H9 (cell line): ENCODE results near the gene TAOK2. TPM values are rescaled to one million over a fixed set of nuclear protein-coding genes. Genes with fewer than 3 reads are reported as not detected.

Source experiments
- DNase-seq: peaks from one replicate; pipeline ENCODE4 v3.0.0-alpha.2; 2017
- H2AFZ ChIP-seq: one replicate; pipeline ENCODE4 v1.6.1; 2013; ENCODE audit warnings: mild to moderate bottlenecking, low read length, control low read depth, moderate library complexity
- H2AK5ac ChIP-seq: 2 replicates; pipeline ENCODE4 v1.6.1; 2013; ENCODE audit warnings: low read length, control low read depth, mixed read lengths; ENCODE audit not compliant: insufficient read length
- H2BK120ac ChIP-seq: one replicate; pipeline ENCODE4 v1.6.1; 2013; ENCODE audit warnings: low read depth, mild to moderate bottlenecking, low read length, control low read depth, inconsistent platforms; ENCODE audit not compliant: poor library complexity, severe bottlenecking
- H2BK12ac ChIP-seq: 2 replicates; pipeline ENCODE4 v1.6.1; 2013; ENCODE audit warnings: low read length, control low read depth, mixed read lengths, low read depth; ENCODE audit not compliant: insufficient read length
- H2BK15ac ChIP-seq: 2 replicates; pipeline ENCODE4 v1.6.1; 2013; ENCODE audit warnings: low read depth, low read length, control low read depth
- H2BK20ac ChIP-seq: one replicate; pipeline ENCODE4 v1.6.1; 2013; ENCODE audit warnings: low read depth, mild to moderate bottlenecking, low read length, control low read depth, inconsistent platforms; ENCODE audit not compliant: poor library complexity, severe bottlenecking
- H2BK5ac ChIP-seq: 2 replicates; pipeline ENCODE4 v1.6.1; 2013; ENCODE audit warnings: low read length, control low read depth, mixed read lengths; ENCODE audit not compliant: insufficient read length
- H3K14ac ChIP-seq: 2 replicates; pipeline ENCODE4 v1.6.1; 2013; ENCODE audit warnings: low read length, control low read depth; ENCODE audit not compliant: insufficient read depth
- H3K18ac ChIP-seq: 2 replicates; pipeline ENCODE4 v1.6.1; 2013; ENCODE audit warnings: low read depth, mild to moderate bottlenecking, mixed read lengths, low read length, control low read depth; ENCODE audit not compliant: insufficient read length
- H3K23ac ChIP-seq: 2 replicates; pipeline ENCODE4 v1.6.1; 2013; ENCODE audit warnings: low read length, control low read depth, mixed read lengths, low read depth; ENCODE audit not compliant: insufficient read length
- H3K23me2 ChIP-seq: 2 replicates; pipeline ENCODE4 v1.6.1; 2013; ENCODE audit warnings: low read depth, mild to moderate bottlenecking, mixed read lengths, low read length, control low read depth; ENCODE audit not compliant: insufficient read length, poor library complexity, severe bottlenecking
- H3K27ac ChIP-seq: 2 replicates; pipeline ENCODE4 v1.5.1; 2013; ENCODE audit warnings: low read length, control low read depth, mixed read lengths, low read depth; ENCODE audit not compliant: insufficient read length
- H3K27me3 ChIP-seq: 2 replicates; pipeline ENCODE4 v1.6.1; 2013; ENCODE audit warnings: low read length, control low read depth, inconsistent platforms; ENCODE audit not compliant: insufficient read depth
- H3K4ac ChIP-seq: 2 replicates; pipeline ENCODE4 v1.6.1; 2013; ENCODE audit warnings: low read depth, mild to moderate bottlenecking, control low read depth, inconsistent platforms, low read length, moderate library complexity
- H3K4me1 ChIP-seq: 2 replicates; pipeline ENCODE4 v1.6.1; 2013; ENCODE audit warnings: low read length, control low read depth, inconsistent platforms; ENCODE audit not compliant: insufficient read depth
- H3K4me2 ChIP-seq: 2 replicates; pipeline ENCODE4 v1.6.1; 2013; ENCODE audit warnings: low read length, control low read depth, mixed read lengths; ENCODE audit not compliant: insufficient read length, insufficient read depth
- H3K56ac ChIP-seq: 2 replicates; pipeline ENCODE4 v1.6.1; 2013; ENCODE audit warnings: low read depth, mild to moderate bottlenecking, mixed read lengths, low read length, control low read depth; ENCODE audit not compliant: insufficient read length
- H3K79me1 ChIP-seq: 2 replicates; pipeline ENCODE4 v1.6.1; 2013; ENCODE audit warnings: low read depth, mild to moderate bottlenecking, moderate library complexity, low read length, control low read depth, inconsistent platforms; ENCODE audit not compliant: insufficient read depth, poor library complexity, severe bottlenecking
- H3K79me2 ChIP-seq: 2 replicates; pipeline ENCODE4 v1.6.1; 2013; ENCODE audit warnings: low read length, control low read depth, inconsistent platforms; ENCODE audit not compliant: insufficient read depth
- H3K9ac ChIP-seq: 2 replicates; pipeline ENCODE4 v1.6.1; 2013; ENCODE audit warnings: low read length, control low read depth, mixed read lengths; ENCODE audit not compliant: insufficient read length; ENCODE audit errors: extremely low read depth
- H3K9me3 ChIP-seq: one replicate; pipeline ENCODE4 v1.6.1; 2013; ENCODE audit warnings: low read depth, low read length, inconsistent platforms; ENCODE audit not compliant: control insufficient read depth
- H3T11ph ChIP-seq: one replicate; pipeline ENCODE4 v1.6.1; 2013; ENCODE audit warnings: mild to moderate bottlenecking, low read length, control low read depth, inconsistent platforms
- H4K20me1 ChIP-seq: one replicate; pipeline ENCODE4 v1.6.1; 2013; ENCODE audit not compliant: control insufficient read depth, insufficient read length, insufficient read depth
- H4K5ac ChIP-seq: 2 replicates; pipeline ENCODE4 v1.6.1; 2013; ENCODE audit warnings: low read depth, mild to moderate bottlenecking, mixed read lengths, low read length, control low read depth; ENCODE audit not compliant: insufficient read length
- H4K8ac ChIP-seq: replicated peaks from 2 replicates; pipeline ENCODE4 v1.6.1; 2013; ENCODE audit warnings: low read length, control low read depth, mixed read lengths, low read depth; ENCODE audit not compliant: insufficient read length
- H4K91ac ChIP-seq: 2 replicates; pipeline ENCODE4 v1.6.1; 2013; ENCODE audit warnings: low read depth, mild to moderate bottlenecking, moderate library complexity, mixed read lengths, low read length, control low read depth; ENCODE audit not compliant: insufficient read length
- H3K27ac Mint-ChIP-seq, 3 experiments: 2 replicates in 2 of 3; 3 replicates in 1 of 3; pipeline ENCODE4 v1.8.0; 2020 to 2021; ENCODE audit warnings: mixed read lengths in 3 of 3, mild to moderate bottlenecking in 1 of 3, moderate library complexity in 1 of 3
- H3K27me3 Mint-ChIP-seq: 2 replicates; pipeline ENCODE4 v1.8.0; 2021; ENCODE audit warnings: low read depth, mild to moderate bottlenecking, moderate library complexity, mixed read lengths
- H3K36me3 Mint-ChIP-seq, 3 experiments: 2 replicates in 2 of 3; 3 replicates in 1 of 3; pipeline ENCODE4 v1.8.0; 2020 to 2021; ENCODE audit warnings: low read depth in 3 of 3, mixed read lengths in 3 of 3; ENCODE audit not compliant: insufficient read depth in 1 of 3
- H3K4me1 Mint-ChIP-seq, 2 experiments: 2 replicates each; pipeline ENCODE4 v1.8.0; 2020; ENCODE audit warnings: mixed read lengths in 2 of 2
- H3K4me3 Mint-ChIP-seq, 2 experiments: 2 replicates in 1 of 2; 3 replicates in 1 of 2; pipeline ENCODE4 v1.8.0; 2020 to 2021; ENCODE audit warnings: mild to moderate bottlenecking in 2 of 2, mixed read lengths in 2 of 2, moderate library complexity in 1 of 2
- H3K9me3 Mint-ChIP-seq, 2 experiments: 2 replicates in 1 of 2; 3 replicates in 1 of 2; pipeline ENCODE4 v1.8.0; 2020; ENCODE audit warnings: mild to moderate bottlenecking in 2 of 2, mixed read lengths in 2 of 2, moderate library complexity in 1 of 2
- WGBS: extraction: QIAGEN DNeasy Blood & Tissue Kit; methylation state at CpG from one replicate; pipeline ENCODE4 v1.1.7; 2013; ENCODE audit warnings: missing lambda C conversion rate, low lambda C conversion rate, mixed read lengths; ENCODE audit not compliant: insufficient read length; ENCODE audit errors: extremely low coverage; 5-methylcytosine and 5-hydroxymethylcytosine counted together
- total RNA-seq: library from RNA; stranded (reverse); gene quantifications from 2 replicates; pipeline ENCODE4 v1.2.1, GENCODE V29; 2021
- TF ChIP-seq, protein P1 (sequence below): fragments of 200-600 bp; sonication (generic); conservative IDR thresholded peaks from 3 replicates; pipeline ENCODE4 v1.8.0; 2021; ENCODE audit warnings: antibody characterized with exemption, mild to moderate bottlenecking

Gene TAOK2
- total RNA-seq, 1 experiment from 2014 or later = 43.9 TPM

DNA sequence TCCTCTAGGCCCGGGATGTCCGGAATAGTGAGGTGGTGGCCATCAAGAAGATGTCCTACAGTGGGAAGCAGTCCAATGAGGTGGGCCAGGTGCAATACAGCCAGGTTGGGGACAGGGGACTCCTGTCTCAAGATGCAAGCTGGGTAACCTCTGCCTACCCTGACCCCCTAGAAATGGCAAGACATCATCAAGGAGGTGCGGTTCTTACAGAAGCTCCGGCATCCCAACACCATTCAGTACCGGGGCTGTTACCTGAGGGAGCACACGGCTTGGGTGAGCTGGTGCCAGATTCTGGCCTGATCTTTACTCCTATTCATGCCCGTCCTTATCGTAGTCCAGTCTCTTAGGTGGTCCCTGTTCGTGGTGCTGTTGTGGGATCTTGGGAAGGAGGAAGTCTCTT, 4.4 kb downstream of the TAOK2 start:
- Histone ChIP-seq H3K9ac (no peak overlapping the region), H3K27me3 (no peaks in the 10 kb centered on the region), H4K5ac (no peak overlapping the region), H3K4me1 (peaks cover 3% of the 10 kb centered on the region; the same call in 1 of the 2 replicates), H3K4ac (no peak overlapping the region), H4K20me1 (no peaks in the 10 kb centered on the region), H2BK20ac (no peak overlapping the region), H3K79me1 (peaks cover 7% of the 10 kb centered on the region), H3K79me2 (peaks cover 5% of the 10 kb centered on the region; the same call in 1 of the 2 replicates), H3K9me3 (no peaks in the 10 kb centered on the region), H4K91ac (no peak overlapping the region), H2BK120ac (no peak overlapping the region), H2BK15ac (no peak overlapping the region), H3K56ac (no peak overlapping the region), H3T11ph (no peak overlapping the region), H2BK12ac (no peak overlapping the region), H3K14ac (no peak overlapping the region), H3K23me2 (peaks cover 14% of the 10 kb centered on the region), H2BK5ac (no peak overlapping the region), H2AK5ac (no peak overlapping the region), H3K18ac (no peak overlapping the region), H3K27ac (no peak overlapping the region), H4K8ac (no peak overlapping the region), H3K4me2 (no peak overlapping the region), H3K23ac (no peak overlapping the region), H2AFZ (no peak overlapping the region)
- TF ChIP-seq, protein P1, sequence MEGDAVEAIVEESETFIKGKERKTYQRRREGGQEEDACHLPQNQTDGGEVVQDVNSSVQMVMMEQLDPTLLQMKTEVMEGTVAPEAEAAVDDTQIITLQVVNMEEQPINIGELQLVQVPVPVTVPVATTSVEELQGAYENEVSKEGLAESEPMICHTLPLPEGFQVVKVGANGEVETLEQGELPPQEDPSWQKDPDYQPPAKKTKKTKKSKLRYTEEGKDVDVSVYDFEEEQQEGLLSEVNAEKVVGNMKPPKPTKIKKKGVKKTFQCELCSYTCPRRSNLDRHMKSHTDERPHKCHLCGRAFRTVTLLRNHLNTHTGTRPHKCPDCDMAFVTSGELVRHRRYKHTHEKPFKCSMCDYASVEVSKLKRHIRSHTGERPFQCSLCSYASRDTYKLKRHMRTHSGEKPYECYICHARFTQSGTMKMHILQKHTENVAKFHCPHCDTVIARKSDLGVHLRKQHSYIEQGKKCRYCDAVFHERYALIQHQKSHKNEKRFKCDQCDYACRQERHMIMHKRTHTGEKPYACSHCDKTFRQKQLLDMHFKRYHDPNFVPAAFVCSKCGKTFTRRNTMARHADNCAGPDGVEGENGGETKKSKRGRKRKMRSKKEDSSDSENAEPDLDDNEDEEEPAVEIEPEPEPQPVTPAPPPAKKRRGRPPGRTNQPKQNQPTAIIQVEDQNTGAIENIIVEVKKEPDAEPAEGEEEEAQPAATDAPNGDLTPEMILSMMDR = no peak
- Mint-ChIP-seq H3K27ac (peak overlapping the region in 1 of 3 experiments; percentile 25; a peak in 1 of 7 replicates), H3K27me3 (peaks cover 3% of the 10 kb centered on the region), H3K4me3 (no peak overlapping the region), H3K36me3 (peaks cover 33 to 52% (median 47%) of the 10 kb centered on the region in 3 experiments), H3K9me3 (peaks cover 3% of the 10 kb centered on the region in 2 experiments), H3K4me1 (peaks cover 29% of the 10 kb centered on the region in 2 experiments)
- WGBS = no CpG with 5 or more reads among the region's 9 CpGs
- DNase-seq = no peak
